ENCODE measurements around the gene NYNRIN.

DNA sequence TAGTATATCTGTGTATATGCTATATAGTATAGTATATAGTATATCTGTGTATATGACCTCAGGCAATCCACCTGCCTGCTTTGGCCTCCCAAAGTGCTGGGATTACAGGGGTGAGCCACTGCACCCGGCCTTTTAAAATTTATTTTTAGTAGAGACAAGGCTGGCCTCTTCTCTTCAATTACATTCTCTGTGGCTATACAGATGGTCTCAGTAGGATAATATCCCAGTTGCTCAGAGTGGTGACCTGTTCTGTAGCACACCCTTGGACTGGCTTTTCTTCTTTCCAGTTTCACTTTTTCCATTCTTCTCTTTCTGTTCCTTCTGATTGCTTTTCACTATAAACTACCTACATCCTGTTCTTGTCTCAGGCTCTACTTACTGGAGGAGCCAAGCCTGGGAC lies 34.0 kb upstream of the NYNRIN start:
- no peak for TF ChIP-seq POLR2A (IDR thresholded peaks at IDR 0.05; ENCODE audit: low read depth, low read length)
- TF ChIP-seq, protein P1, sequence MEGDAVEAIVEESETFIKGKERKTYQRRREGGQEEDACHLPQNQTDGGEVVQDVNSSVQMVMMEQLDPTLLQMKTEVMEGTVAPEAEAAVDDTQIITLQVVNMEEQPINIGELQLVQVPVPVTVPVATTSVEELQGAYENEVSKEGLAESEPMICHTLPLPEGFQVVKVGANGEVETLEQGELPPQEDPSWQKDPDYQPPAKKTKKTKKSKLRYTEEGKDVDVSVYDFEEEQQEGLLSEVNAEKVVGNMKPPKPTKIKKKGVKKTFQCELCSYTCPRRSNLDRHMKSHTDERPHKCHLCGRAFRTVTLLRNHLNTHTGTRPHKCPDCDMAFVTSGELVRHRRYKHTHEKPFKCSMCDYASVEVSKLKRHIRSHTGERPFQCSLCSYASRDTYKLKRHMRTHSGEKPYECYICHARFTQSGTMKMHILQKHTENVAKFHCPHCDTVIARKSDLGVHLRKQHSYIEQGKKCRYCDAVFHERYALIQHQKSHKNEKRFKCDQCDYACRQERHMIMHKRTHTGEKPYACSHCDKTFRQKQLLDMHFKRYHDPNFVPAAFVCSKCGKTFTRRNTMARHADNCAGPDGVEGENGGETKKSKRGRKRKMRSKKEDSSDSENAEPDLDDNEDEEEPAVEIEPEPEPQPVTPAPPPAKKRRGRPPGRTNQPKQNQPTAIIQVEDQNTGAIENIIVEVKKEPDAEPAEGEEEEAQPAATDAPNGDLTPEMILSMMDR (conservative IDR thresholded peaks at IDR 0.05; ENCODE audit: low read depth, low read length): no peak

All from IMR-90 (cell line).